IPS-20b (cell line): ENCODE measurements around the gene FFAR3.

ENCODE experiments used
- H3K27ac ChIP-seq: one replicate; pipeline ENCODE4 v1.5.1; 2013; ENCODE audit warnings: low read length
- H3K27me3 ChIP-seq: 2 replicates; pipeline ENCODE4 v1.6.1; 2013; ENCODE audit warnings: mild to moderate bottlenecking, low read length, inconsistent platforms; ENCODE audit not compliant: insufficient read depth
- H3K36me3 ChIP-seq: 2 replicates; pipeline ENCODE4 v1.6.1; 2013; ENCODE audit warnings: low read depth, mild to moderate bottlenecking, inconsistent platforms, low read length, moderate library complexity; ENCODE audit not compliant: insufficient read depth
- H3K4me1 ChIP-seq: 2 replicates; pipeline ENCODE4 v1.6.1; 2013; ENCODE audit warnings: mild to moderate bottlenecking, control low read depth, inconsistent platforms, low read length, moderate library complexity; ENCODE audit not compliant: insufficient read depth
- H3K4me3 ChIP-seq: 2 replicates; pipeline ENCODE4 v1.5.1; 2013; ENCODE audit warnings: mild to moderate bottlenecking, low read length, inconsistent platforms
- H3K9ac ChIP-seq: 2 replicates; pipeline ENCODE4 v1.6.1; 2013; ENCODE audit warnings: low read depth, mild to moderate bottlenecking, inconsistent platforms, low read length, moderate library complexity
- H3K9me3 ChIP-seq: 2 replicates; pipeline ENCODE4 v1.6.1; 2013; ENCODE audit warnings: mild to moderate bottlenecking, low read depth, low read length, inconsistent platforms; ENCODE audit not compliant: insufficient read depth

Gene FFAR3, protein sequence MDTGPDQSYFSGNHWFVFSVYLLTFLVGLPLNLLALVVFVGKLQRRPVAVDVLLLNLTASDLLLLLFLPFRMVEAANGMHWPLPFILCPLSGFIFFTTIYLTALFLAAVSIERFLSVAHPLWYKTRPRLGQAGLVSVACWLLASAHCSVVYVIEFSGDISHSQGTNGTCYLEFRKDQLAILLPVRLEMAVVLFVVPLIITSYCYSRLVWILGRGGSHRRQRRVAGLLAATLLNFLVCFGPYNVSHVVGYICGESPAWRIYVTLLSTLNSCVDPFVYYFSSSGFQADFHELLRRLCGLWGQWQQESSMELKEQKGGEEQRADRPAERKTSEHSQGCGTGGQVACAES

DNA sequence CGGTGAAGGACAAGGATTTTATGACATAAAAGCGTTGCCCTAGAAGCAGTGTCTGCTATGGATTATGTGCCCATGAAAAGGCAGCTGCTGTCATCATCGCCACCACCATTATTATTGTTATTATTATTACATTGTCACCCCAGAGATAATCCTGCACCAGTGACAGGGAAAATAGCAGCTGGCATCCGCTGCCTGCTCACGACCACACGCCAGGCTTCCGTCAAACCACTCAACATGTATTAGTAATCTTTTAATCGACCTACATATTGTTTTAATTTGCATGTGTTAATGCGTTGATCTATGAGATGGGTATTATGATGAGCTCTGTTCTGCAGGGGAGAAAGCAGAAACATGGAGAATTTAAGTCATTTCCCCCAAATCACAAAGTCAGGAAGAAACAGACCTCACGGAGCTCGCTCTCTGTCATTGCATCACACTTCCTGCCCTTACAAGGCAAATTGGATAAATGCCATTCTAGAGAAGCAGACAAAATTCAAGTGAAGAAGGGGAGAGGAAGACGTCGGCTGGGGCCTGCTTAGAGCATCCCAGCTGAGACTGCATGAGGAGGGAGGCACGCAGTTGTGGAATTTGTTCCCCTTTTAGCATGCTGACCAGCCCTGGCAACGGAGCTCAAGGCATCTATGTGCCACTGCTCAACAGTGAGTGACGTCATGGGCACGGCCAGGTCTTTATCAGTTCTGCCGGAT, at the start of gene FFAR3:
Gene FFAR3, plus strand, starts transcription at position 594 of the 707 bp plus-strand sequence. CDS start 431 bp downstream, outside the sequence.
- no peaks in the 10 kb centered on the region for H3K27me3 ChIP-seq

DNA sequence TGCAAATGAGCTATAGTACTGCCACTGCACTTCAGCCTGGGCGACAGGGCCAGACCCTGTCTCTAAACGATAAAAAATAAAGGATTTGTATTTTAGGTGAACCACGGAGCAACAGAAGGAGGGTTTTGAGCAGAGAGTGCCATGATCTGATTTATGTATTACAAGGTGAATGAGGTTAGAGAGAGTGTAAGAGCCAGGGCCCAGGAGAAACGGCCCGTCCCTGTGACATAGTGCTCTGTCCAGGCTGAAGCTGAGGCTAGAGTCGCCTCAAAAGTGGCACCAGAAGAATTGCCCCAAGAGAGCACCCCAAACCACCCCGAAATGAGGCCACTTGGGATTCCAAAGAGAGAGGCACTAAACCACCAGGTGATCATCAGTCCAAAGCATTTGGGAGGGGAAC, 49.4 kb upstream of the FFAR3 start:
- Histone ChIP-seq H3K9ac (no peak overlapping the region), H3K4me1 (no peaks in the 10 kb centered on the region; the same call in 1 of the 2 replicates)

More for the DNA sequence above, at the start of gene FFAR3:
- H3K9me3 ChIP-seq = no peaks in the 10 kb centered on the region
- H3K36me3 ChIP-seq = no peaks in the 10 kb centered on the region
- no peak within 1 kb of the TSS for H3K27ac ChIP-seq
- no peak within 1 kb of the TSS for H3K9ac ChIP-seq
- H3K4me3 ChIP-seq = no peak within 1 kb of the TSS
- no peaks in the 10 kb centered on the region for H3K4me1 ChIP-seq

DNA sequence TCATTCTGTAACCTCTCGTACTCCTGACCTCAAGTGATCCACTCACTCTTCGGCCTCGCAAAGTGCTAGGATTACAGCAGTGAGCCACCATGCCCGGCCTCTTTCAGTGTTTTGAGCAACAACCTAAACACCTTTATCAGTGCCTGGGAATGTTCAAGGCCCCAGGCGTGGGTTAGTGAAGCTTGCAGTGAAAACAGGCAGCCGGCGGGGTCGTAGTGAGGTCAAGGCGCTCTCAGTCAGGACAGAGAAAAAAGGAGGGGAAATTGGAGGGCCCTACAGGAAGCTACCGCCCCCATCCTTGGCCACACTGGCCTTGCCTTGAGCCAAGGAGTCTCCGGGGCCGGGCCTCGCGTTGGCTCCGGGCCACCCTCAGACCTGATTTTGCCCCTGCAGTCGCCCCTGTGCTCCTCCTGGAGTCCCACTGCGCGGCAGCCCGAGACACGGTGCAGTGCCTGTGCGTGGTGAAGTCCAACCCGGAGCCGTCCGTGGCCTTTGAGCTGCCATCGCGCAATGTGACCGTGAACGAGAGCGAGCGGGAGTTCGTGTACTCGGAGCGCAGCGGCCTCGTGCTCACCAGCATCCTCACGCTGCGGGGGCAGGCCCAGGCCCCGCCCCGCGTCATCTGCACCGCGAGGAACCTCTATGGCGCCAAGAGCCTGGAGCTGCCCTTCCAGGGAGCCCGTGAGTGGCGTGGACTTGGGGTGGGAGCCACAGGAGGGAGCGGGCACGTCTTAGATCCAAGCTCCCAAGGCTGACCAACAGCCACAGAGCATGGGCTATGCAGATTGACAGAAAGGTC, 48.6 kb upstream of the FFAR3 start:
- Histone ChIP-seq H3K27ac (no peak overlapping the region), H3K4me3 (no peak overlapping the region), H3K9me3 (no peaks in the 10 kb centered on the region), H3K9ac (no peak overlapping the region), H3K27me3 (no peaks in the 10 kb centered on the region), H3K36me3 (no peaks in the 10 kb centered on the region), H3K4me1 (no peaks in the 10 kb centered on the region; the same call in 1 of the 2 replicates)

More for the DNA sequence above, 49.4 kb upstream of the FFAR3 start:
- Histone ChIP-seq H3K4me3 (no peak overlapping the region), H3K36me3 (no peaks in the 10 kb centered on the region), H3K27ac (no peak overlapping the region), H3K27me3 (no peaks in the 10 kb centered on the region), H3K9me3 (no peaks in the 10 kb centered on the region)

DNA sequence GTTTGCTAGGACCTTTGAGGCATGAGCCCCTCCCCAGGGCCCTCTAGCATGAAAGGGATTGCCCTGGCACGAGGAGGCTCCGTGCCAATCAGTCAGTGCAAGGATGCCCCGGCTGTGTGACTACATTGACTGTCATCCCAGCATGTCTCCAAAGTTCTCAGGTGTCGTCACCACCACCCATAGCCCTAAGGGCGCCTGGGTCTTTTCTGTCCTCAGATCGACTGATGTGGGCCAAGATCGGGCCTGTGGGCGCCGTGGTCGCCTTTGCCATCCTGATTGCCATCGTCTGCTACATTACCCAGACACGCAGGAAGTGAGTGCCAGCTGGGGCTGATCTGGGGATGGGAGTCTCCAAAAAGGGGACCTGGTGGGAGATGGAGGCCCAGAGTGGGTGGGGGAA, 47.9 kb upstream of the FFAR3 start:
- Histone ChIP-seq H3K27me3 (no peaks in the 10 kb centered on the region), H3K9ac (no peak overlapping the region), H3K4me3 (no peak overlapping the region), H3K36me3 (no peaks in the 10 kb centered on the region), H3K9me3 (no peaks in the 10 kb centered on the region), H3K27ac (no peak overlapping the region), H3K4me1 (no peaks in the 10 kb centered on the region; the same call in 1 of the 2 replicates)

DNA sequence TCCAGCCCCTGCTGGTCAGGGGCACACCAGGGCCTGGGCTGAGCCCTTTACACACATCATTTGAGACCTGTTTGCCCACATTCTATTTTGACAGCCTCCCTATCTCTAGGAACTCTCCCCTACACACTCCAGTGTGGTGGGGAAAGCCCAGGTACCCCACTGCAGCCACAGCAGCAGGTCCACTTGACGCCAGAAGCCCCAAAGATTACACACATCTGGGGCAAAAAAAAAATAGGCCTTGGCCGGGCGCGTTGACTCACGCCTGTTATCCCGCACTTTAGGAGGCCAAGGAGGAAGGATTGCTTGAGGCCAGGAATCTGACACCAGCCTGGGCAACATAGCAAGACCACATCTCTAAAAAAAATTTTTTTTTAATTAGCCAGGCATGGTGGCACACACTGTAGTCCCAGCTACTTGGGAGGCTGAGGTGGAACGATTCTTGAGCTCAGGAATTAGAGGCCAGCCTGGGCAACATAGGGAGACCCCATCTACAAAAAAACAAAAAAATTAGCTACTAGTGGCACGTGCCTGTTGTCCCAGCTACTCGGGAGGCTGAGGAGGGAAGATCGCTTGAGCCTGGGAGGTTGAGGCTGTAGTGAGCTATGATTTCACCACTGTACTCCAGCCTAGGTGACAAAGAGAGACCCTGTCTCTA, 47.3 kb upstream of the FFAR3 start:
- Histone ChIP-seq H3K9ac (no peak overlapping the region), H3K4me3 (no peak overlapping the region), H3K27ac (no peak overlapping the region), H3K36me3 (no peaks in the 10 kb centered on the region), H3K4me1 (no peaks in the 10 kb centered on the region; the same call in 1 of the 2 replicates), H3K27me3 (no peaks in the 10 kb centered on the region), H3K9me3 (no peaks in the 10 kb centered on the region)

DNA sequence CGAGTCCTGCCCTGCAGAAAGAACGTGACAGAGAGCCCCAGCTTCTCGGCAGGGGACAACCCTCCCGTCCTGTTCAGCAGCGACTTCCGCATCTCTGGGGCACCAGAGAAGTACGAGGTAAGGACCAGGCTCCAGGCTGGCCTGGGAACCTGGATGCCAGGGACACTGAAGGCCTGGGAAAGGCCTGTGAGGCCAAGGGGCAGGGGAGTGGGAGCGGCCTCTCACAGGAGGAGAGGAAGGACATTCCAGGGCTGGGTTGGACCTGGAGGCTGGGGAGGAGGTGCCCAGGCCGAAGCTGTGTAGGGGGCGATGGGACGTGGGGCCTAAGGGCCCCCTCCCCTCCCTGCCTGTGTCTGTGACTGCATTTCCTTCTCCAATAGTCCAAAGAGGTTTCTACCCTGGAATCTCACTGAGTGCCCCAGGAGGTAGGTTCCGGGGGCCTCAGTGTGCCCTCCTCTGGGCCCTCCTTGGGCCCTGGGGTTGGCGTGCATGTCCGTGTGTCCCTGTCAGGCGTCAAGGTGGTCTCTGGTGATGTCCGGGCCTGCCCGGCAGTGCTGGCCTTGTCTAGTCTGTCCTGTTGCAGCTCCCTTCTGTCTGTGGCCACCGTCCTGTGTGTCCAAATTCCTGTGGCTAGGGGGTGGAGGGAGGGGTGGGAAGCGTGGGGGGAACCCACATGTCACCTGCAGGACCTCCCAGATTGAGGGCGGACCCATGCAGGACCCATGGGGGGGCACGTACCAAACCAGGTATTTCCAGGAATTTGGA, 46.2 kb upstream of the FFAR3 start:
- no peaks in the 10 kb centered on the region for H3K27me3 ChIP-seq
- no peaks in the 10 kb centered on the region for H3K36me3 ChIP-seq
- no peaks in the 10 kb centered on the region for H3K9me3 ChIP-seq
- no peak overlapping the region for H3K27ac ChIP-seq
- H3K4me3 ChIP-seq = no peak overlapping the region
- H3K9ac ChIP-seq = no peak overlapping the region
- H3K4me1 ChIP-seq = no peaks in the 10 kb centered on the region; the same call in 1 of the 2 replicates

DNA sequence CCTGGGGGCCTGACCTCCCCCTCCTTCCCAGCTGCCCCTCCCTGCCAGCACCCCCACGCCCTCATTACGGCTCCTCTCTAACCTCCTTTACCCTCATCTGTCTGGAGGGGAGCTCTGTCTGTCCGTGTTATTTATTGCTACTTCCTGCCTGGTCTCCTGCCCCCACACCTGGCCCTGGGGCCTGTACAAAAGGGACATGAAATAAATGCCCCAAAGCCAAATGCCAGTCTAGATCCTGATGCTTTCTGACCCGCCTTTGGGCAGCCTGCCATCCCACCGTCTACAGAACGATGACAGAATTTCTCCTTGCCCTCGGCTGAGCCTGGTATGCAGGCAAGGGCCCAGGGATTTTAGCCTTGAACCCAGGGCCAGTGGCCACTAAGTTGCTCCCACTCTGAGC, 44.7 kb upstream of the FFAR3 start:
- H3K4me1 ChIP-seq = no peaks in the 10 kb centered on the region; the same call in 1 of the 2 replicates
- H3K4me3 ChIP-seq = no peak overlapping the region
- no peaks in the 10 kb centered on the region for H3K9me3 ChIP-seq
- no peaks in the 10 kb centered on the region for H3K36me3 ChIP-seq
- no peak overlapping the region for H3K27ac ChIP-seq
- H3K27me3 ChIP-seq = no peaks in the 10 kb centered on the region
- H3K9ac ChIP-seq = no peak overlapping the region

DNA sequence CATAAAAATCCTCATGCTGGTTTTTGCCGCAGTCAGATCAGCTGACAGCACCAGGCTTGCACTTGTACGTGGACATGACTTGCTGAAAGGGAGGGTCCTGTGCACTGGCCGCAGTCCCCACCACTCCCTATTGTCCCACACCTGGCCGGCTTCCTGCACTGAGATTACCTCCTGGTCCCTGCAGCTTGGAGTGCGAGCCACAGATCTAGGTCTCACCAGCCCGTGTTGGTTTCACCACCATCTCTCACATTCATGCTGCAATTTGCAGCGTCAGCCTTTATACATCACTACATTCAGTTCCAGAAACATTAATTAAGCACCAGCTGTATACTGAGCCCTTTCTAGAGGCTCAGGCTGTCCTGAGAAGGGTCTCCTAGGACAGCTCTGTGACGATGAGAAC, 44.2 kb upstream of the FFAR3 start:
- H3K4me3 ChIP-seq = no peak overlapping the region
- H3K9ac ChIP-seq = no peak overlapping the region
- H3K4me1 ChIP-seq = no peaks in the 10 kb centered on the region; the same call in 1 of the 2 replicates
- no peaks in the 10 kb centered on the region for H3K36me3 ChIP-seq
- H3K9me3 ChIP-seq = no peaks in the 10 kb centered on the region
- H3K27ac ChIP-seq = no peak overlapping the region
- no peaks in the 10 kb centered on the region for H3K27me3 ChIP-seq

DNA sequence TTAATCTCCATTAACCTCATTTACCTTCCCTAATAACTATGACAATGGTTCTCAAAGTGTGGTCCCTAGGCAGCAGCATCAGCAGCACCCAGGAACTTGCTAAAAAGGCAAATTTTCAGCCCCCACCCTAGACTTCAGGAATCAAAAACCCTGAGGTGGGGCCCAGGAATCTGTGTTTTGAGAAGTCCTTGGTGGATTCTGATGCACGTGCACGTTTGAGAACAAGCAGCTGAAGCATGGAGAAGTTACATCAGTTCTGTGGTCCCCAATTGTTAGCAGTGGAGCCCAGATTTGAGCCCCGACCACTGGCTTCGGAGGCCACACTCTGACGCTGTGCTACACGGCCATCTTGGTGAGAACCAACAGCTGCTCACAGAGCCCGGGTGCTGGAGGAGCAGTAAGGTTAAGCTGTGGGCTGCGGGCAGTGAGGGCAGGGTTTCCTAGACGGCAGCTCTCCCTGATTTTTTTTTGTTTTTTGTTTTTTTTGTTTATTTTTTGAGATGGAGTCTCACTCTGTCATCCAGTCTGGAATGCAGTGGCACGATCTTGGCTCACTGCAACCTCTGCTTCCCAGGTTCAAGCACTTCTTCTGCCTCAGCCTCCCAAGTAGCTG, 43.3 kb upstream of the FFAR3 start:
- no peak overlapping the region for H3K9ac ChIP-seq
- no peaks in the 10 kb centered on the region for H3K27me3 ChIP-seq
- H3K4me3 ChIP-seq = no peak overlapping the region
- H3K4me1 ChIP-seq = no peaks in the 10 kb centered on the region; the same call in 1 of the 2 replicates
- no peak overlapping the region for H3K27ac ChIP-seq
- H3K9me3 ChIP-seq = no peaks in the 10 kb centered on the region
- no peaks in the 10 kb centered on the region for H3K36me3 ChIP-seq

DNA sequence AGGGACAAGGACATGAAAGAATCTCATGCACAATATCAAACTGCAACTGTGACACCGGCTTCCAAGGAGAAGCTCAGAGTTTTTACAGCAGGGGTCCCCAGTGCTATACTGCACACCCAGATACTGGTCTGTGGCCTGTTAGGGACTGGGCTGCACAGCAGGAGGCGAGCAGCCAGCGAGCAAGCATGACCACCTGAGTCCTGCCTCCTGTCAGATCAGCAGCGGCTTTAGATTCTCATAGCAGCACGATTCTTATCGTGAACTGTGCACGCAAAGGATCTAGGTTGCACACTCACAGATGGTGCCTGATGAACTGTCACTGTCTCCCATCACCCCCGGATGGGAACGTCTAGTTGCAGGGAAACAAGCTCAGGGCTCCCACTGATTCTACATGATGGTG, 42.4 kb upstream of the FFAR3 start:
- Histone ChIP-seq H3K9me3 (no peaks in the 10 kb centered on the region), H3K27me3 (no peaks in the 10 kb centered on the region), H3K36me3 (no peaks in the 10 kb centered on the region), H3K4me1 (no peaks in the 10 kb centered on the region), H3K9ac (no peak overlapping the region), H3K27ac (no peak overlapping the region), H3K4me3 (no peak overlapping the region)
